CD4-positive, alpha-beta T cell treated with Interleukin-17A for 1 hour (primary cell): ENCODE measurements around the gene IGDCC3.
"Not testable (repeated sequence)": the region's sequence is repeated elsewhere in the genome, so short reads cannot be mapped to it uniquely, and the experiment has no call there.

Source experiments
- DNase-seq: peaks from one replicate; pipeline ENCODE4 v3.0.0-alpha.2; 2020

The IGDCC3 gene

GRCh38 chr15:65405791-65406423 lies 28.1 kb upstream of the IGDCC3 start:
- no peak for DNase-seq

DNA sequence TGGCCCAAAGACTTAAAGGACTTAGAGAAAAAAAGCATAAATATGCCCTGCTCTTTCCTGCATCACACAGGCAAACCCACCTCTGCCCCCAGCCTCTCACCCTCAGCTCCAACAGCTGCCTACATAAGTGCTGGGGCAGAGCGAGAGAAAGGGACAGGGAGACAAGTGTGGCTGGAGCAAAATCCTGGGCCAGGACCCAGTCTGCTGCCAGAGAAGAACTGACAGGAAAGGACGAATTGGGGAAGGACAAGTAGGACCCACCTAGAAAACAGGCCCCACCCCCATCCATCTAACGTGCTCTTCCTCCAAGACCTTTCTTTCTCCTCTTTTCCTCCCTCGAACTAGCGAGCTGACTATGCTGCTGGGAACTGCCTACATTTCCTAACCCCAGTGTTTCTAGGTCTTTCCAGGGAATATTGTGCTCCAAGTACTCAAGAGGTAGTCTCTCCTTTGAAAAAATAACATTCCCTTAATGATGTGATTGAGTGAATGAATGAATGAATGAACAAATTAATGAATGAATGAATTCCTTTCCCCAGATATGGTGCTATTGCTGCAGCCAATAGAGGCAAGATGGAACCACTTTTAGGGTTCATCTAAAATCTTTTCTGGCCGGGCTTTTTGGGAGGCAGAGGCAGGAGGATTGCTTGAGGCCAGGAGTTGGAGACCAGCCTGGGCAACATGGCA lies 26.5 kb upstream of the IGDCC3 start:
- no peak for DNase-seq

DNA sequence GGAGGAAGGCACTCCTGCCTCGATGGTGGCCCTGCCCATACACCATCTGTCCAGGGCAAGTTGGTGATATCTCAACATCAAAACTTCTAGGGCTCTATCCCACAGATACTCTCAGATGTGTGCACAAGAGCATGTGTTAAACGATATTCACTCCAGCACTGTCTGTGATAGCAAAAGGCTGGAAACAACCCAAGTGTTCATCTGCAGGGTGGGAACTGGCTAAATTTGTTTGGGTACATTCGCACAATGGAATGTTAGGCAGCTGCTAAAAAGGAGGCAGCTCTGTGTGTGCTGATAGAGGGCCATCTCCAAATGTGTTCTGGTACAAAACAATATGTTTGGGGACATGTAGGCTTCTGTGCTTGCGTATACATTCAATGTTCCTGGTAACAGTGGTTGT lies 25.2 kb upstream of the IGDCC3 start:
- DNase-seq = no peak

GRCh38 chr15:65401611-65402240 lies 23.9 kb upstream of the IGDCC3 start:
- no peak for DNase-seq

- peak; percentile 24 for DNase-seq
These were observed 23.2 kb upstream of the IGDCC3 start for GRCh38 chr15:65400760-65401610.

- no peak for DNase-seq
These were observed 22.2 kb upstream of the IGDCC3 start for GRCh38 chr15:65399997-65400396.

GRCh38 chr15:65399001-65399706 lies 21.4 kb upstream of the IGDCC3 start:
- no peak for DNase-seq

DNA sequence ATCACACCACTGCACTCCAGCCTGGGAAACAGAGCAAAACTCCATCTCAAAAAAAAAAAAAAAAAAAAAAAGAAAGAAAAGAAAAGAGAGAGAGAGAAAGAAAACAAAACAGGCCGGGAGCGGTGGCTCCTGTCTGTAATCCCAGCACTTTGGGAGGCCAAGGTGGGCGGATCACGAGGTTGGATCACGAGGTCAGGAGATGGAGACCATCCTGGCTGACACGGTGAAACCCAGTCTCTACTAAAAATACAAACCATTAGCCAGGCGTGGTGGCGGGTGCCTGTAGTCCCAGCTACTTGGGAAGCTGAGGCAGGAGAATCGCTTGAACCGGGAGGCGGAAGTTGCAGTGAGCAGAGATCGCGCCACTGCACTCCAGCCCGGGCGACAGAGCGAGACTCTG lies 20.7 kb upstream of the IGDCC3 start:
- DNase-seq = not testable (repeated sequence)

- no peak for DNase-seq
These were observed 19.1 kb upstream of the IGDCC3 start for GRCh38 chr15:65396965-65397317.

DNA sequence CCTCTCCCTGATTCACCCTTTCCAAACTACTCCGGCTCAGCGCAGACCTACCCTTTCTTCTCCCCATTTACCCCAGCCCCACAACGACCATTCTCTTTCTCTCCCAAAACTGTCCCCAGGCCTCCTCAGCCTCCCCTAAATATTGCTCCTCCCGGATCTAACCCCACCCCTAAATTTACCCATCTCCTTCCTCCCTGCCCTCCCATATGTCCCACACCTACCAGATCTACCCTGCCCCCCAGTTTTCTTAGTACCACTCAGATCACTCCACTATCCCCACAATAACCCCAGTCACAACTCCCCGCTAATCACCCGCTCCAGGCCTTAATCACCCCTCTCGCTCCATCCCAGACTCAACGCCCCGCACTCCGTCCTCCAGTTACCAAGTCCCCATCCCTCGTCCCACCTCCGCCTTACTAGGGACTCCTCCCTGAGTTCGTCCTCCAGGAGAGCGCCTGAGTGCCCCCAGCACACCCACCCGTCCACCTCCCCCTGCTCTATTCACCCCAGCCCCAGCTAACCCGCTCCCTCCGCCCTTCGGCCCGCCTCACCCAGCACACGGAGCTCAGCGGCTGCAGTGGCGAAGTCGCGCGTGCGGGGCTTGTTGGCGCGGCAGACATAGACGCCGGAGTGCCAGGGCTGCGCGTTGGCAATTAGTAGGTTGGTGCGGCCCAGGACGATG lies 18.6 kb upstream of the IGDCC3 start:
- no peak for DNase-seq

DNA sequence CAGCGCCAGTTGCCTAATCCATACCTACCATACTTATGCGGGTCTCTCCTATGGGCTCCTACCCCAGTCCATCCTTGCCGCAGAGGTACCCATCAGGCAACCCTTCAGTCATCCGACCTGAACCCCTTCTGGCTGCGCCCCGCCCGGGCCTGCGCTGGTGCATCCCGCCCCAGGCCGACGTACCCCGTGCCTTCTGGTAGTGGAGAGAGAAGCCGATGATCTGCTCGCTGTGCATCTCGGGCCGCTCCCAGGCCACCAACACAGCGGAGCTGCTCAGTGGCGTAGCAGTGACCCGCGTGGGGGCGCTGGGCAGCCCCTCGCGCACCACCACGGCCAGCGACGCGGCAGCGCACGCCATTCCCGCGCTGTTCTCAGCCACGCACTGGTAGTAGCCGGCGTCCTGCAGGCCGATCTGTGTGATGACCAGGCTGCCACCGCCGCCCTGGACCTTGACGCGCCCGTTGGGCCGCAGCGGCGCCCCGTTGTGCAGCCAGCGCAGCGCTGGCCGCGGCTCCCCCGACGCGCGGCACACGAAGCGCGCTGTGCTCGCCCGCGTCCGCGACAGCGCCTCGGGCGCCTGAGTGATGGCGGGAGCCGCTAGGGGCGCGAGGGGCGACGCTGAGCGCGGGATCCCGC lies 17.9 kb upstream of the IGDCC3 start:
- no peak for DNase-seq

DNA sequence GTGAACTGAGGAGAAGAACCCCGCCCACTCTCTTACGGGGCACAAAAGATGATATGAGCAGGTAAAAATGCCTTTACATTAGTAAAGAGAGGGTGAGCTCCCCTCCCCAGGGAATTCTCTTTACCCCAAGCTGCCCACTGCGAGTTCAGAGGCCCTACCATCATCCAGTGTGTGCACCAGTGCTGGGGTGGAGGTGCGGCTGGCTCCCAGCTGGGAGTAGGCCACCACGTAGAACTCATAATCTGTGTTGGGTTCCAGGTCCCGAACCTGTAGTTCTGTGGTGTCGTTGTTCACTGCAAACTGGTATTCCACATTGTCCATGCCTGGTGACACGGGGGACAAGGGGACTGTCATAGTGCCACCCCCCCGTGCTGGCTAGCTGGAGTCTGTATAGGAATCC lies 17.1 kb upstream of the IGDCC3 start:
- no peak for DNase-seq

DNA sequence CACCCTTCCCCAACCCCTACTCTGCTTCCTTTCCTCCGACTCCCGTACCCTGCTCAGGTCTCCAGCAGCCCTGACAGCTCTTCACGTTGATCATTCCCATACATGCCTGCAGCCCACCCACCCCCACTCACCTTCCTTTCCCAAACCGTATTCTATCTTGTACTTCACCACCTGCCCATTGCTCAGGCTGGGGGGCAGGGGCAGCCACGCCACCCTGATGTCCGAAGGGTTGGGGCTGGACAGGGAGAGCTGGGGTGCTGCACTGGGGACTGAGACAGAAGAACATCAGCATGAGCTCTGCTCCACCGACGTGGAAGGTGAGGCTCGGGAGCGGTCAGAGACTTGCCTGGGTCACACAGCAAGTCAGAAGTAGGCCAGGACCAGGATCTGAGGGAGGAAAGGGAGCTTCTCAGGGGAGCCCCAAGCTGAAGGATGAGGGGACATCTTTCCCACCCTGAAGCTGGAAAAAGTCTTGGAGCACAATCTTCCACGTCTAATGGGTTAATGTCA lies 16.5 kb upstream of the IGDCC3 start:
- no peak for DNase-seq

DNA sequence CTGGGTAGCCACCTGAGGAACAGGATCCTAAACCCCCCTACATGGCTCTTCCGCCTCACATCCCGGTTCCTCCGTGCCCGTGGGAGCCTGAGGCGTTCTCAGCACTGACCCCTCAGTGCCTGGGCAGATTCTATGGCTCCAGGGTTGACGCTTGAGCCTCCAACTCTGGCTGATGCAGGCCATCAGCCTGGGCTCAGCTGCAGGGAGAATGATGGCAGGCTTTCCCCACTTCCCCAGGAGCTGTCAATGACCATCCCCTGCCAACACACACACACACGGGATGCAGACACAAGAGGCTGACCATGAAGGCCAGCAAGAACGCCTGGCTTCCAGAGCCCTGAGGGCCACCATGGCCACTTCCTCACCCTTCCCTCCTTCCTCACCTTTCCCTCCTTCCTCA lies 15.8 kb upstream of the IGDCC3 start:
- DNase-seq = no peak

DNA sequence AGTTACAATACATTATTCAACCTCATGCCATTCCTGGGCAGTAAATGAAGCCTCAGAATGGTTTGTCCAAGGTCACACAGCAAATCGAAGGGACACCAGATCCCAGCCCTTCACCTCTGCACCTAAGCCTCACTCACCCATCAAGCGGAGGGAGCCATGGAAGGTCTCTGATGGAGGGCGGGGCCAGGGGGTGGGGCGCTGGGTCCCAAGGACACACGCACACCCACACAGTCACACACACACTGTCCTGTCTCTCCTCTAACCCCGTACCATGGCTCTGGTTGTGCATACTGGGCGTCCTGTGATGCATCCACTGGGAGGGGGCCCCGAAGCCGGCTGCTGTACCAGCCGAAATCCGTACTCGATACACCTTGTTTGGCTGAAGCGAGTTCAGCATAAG lies 15.3 kb upstream of the IGDCC3 start:
- no peak for DNase-seq

GRCh38 chr15:65392368-65392767 lies 14.6 kb upstream of the IGDCC3 start:
- no peak for DNase-seq

DNA sequence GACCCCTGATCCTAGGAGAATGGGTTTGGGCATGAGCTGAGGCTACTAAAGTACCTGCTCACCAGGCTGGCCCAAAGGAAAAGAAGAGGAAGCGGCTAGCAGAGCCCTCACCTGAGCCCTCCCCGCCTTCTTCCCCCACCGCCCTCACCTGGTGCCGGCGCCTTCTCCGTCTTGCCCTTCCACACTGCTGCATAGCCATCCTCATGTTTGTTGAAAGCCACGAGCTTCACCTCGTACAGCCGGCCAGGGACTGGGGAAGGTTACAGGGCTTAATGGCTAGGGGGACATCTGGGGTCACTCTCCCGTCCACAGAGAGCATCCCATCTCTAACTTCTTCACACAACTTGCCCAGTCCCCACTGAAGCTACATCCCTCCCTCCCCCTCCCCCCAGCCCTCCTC lies 13.9 kb upstream of the IGDCC3 start:
- no peak for DNase-seq

GRCh38 chr15:65390447-65390846 lies 12.6 kb upstream of the IGDCC3 start:
- DNase-seq = no peak

DNA sequence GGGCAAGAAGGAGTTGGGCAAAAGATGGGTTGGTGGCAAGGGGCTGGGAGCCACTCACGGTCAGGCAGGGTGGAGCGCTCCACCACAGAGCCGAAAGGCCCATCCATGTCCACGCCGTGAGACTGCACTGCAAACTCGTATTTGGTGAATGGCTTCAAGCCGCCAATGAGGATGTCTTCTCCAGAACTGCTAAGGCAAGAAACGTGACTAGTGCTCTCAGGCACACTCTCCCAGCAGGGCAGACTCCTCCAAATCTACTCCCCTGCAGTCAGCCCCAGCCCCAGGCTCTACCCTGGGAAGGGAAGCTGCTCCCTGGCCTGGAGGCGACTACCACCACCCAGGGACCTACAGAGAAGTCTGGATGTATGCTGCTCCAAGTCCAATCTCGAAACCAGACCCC lies 11.4 kb upstream of the IGDCC3 start:
- DNase-seq = no peak

GRCh38 chr15:65388306-65389080 lies 10.7 kb upstream of the IGDCC3 start:
- DNase-seq = no peak

GRCh38 chr15:65386886-65387285 lies 9.1 kb upstream of the IGDCC3 start:
- no peak for DNase-seq
